T1000 (cell line): ENCODE measurements around the gene UPK2.
"Not testable (repeated sequence)": the region's sequence is repeated elsewhere in the genome, so short reads cannot be mapped to it uniquely, and the experiment has no call there.

Source experiments
- DNase-seq: peaks from one replicate; lab custom pipeline; 2025; ENCODE audit warnings: mixed read lengths; lab: John Stamatoyannopoulos, UW

Gene UPK2

DNA sequence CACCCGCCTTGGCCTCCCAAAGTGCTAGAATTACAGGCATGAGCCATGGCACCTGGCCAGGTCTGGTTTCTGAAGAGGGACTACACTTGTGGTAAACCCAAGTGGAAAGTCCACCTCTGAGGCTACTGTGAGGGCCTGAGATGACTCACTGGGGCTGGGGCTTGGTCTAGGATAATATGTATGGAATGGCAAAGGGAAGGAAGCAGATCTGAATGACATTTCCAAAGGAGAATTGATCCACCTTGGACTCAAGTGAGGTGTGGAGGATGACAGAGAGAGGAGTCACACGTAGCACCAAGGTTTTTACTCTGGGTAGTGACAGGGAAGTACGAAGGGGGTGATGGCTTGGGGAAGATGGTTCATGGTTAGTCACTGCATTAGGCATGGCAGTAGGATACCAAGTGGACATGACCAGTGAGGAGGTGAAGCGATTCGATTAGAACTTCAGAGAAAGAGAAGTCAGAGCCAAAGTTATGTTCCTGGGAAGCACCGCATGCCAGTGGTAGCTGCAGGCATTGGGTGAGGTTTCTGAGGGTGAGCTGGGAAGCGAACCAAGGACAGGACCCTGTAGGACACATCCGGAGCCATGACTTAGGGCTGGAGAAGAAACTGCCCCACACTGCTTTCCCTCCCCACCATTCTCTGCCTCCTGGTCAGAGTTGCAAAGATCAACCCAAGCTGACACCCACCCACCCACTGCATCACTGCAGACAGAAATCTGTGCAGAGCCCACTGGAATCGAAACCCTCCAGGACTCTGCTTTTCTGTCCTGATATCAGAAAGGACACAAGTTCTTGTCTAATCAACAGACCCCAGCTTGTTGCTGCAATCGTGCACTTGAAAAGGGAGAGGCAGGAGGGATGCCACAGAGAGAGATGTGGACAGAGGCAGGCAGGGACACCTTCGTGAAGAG is 17.4 kb upstream of the UPK2 start:
- no peak for DNase-seq

DNA sequence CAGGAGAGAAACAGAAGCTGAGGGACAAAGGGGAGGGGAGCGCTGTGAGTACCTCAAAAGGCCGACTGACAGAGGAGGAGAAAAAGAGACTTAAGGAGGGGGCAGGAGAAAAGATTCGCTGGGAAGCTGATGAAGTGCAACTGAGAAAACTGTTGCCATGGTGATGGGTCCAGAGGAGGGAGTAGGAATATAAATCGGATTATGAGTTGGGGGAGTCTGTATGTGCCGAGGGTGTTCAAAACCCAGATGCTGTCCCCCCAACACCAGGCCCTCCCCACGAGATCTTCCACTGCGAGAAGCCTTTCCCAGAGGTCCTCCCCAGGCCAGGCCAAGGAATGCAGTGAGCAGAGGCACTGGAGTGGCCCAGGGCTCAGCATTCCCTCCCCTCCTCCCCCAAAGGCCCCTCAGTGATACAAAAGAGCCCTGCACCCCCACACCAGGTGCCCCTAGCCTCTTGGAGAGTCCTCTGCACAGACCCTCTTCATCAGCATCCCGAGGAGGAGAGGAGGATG is 16.6 kb upstream of the UPK2 start:
- no peak for DNase-seq

DNA sequence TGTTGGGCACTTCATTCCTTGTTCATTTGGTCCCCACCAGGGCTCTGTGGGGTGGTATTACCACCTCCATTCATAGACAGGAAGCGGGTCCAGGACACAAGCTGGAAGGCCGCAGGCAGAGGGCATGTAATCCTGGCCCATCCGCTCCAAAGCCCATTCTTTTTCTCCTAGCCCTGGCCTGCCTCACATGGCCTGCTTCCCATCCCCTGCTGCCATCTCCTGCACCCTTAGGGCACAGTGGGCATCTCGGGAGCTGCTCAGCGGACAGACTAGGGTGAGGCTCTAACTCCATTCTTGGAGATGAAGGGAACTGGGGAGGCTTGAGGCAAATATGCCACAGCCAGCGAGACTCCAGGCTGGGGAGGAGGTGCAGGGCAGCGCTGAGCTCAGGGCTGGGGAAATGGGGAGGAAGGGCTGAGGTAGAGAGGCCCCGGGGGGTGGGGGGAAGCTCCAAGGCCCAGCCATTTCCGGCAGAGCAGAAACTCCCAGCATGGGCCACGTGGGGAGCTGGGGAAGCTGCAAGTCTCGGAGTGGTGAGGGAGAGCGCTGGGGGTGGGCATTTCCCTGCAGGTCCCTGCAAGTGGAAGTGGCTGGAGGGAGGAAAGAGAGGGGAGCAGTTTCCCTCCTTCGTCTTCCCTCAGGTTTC is 16.0 kb upstream of the UPK2 start:
- no peak for DNase-seq

DNA sequence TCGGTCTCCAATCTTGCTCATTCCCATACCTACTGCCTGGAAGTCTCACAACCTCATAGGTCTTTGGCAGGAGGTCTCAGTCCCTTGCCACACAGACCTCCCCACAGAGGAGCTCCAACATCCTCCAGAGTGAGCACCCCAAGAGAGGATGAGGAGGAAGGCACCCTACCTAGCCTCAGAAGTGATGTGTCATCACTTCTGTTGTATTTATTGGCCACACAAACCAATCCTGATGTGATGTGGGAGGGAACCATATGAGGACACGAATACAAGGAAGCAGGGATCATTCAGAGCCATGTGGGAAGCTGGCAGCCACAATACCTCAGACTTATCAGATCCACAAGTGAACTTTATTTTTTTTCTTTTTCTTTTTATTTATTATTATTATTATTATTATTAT is 9.0 kb upstream of the UPK2 start:
- DNase-seq = no peak

DNA sequence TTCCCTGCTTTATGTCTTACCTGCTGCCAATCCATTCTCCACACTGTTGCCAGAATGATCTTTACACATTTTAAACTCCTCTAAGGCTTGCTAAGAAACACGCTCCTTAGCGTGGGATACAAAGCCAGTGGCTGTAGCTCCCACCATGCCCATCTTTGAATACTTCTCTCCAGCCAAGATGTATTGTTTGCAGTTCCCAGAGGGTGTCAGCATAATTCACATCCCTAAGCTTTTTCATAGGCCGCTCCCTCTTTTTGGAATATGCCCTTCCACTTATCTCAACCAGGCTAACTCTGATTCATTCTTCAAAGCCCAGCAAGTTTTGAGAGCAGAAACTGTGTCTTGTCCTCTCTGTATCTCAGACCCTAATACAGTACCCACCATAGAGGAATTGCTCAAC is 8.1 kb upstream of the UPK2 start:
- no peak for DNase-seq

DNA sequence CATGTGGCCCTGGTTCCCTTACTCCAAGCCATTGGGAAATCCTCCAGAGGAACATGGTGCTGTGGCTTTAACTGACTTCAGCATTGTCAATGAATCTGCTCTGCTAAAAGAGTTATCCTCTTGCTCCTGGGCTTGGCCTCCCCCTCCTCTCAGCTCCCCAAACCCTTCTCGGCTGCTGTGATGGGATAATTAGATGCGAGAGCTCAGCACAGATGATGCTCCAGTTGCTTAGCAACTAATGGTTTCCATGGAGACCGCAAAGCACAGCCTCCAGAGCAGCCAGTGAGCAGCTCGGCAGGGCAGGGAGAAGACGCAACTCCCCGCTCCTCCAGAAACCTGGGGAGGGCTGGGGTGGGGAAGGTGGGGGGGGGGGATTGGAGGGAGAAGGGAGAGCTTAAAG is 2.8 kb upstream of the UPK2 start:
- DNase-seq = no peak

GRCh38 chr11:118953976-118954375 is 2.1 kb upstream of the UPK2 start:
- DNase-seq = not testable (repeated sequence)

DNA sequence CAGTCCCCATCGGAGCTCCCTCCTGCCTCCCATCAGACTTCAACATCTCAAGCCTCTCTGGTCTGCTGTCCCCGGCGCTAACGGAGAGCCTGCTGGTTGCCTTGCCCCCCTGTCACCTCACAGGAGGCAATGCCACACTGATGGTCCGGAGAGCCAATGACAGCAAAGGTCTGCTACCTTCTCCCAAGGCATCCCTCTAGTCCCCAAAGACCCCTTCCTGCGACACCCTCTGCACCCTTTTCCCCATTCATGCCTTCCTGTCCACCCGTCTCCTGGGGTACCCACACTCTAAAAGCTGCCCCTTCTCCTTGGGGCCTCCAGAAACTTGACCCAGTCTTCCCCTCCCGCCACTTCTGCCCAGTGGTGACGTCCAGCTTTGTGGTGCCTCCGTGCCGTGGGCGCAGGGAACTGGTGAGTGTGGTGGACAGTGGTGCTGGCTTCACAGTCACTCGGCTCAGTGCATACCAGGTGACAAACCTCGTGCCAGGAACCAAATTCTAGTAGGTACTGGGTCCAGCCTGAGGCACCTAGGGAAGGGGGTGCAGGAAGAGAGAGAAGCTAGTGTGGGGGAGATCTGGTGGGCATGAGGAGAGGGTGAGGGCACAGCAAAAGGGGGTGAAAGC is 860 bp downstream of the UPK2 start:
- no peak for DNase-seq

DNA sequence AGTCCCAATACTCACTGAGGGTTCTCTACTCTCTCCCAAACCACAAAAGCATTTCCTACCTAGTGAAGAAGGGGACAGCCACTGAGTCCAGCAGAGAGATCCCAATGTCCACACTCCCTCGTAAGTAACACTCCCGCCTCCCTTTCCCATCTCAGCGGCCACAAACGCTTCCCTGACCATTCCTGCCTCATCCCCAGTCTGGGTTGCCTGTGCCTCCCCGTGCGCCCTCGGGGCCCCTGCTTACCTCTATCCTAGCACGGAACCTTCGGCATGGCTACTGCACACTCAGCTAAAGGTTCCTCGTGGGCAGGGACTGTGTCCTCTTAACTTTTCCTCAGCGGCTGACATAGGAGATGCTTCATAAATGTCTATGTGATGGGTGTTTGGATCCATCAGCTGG is 1.5 kb downstream of the UPK2 start:
- DNase-seq = no peak

GRCh38 chr11:118957968-118958367 is 1.9 kb downstream of the UPK2 start:
- no peak for DNase-seq

DNA sequence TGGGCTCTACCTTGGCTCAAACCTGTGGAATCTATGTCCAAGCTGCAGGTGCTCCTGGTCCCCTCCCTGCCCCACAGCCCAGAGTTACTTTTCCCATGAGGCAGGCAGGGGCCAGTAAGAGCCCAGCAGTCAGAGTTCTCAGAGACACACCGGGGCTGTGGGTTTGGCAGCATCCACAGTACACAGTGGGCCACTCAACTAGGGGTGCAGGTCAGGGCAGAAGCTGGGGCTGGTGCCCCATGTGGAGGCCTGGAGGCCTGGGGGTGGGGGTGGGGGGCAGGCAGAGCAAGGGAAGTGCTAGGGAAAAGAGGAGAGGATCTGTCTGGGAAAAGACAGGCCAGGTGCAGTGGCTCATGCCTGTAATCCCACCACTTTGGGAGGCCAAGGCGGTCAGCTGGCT is 2.5 kb downstream of the UPK2 start:
- no peak for DNase-seq

DNA sequence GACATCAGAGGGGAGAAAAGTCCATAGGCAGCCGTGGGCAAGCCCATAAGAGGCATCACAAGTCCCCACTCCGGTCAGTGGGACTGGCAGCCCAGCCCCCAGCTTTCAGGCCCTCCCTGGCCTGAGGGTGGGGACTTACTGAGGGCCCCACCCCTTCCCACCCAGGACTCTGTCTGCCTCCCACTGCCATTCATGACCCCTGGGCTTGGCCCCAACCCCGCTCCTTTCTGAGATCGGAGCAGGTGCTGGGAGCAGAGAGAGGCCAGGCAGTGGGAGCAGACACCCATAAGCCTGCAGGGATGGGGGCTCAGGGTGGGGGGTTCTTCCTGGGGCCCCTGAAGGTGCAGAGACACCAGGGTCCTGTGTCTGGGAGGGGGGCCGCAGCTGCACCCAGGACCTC is 5.1 kb downstream of the UPK2 start:
- no peak for DNase-seq

DNA sequence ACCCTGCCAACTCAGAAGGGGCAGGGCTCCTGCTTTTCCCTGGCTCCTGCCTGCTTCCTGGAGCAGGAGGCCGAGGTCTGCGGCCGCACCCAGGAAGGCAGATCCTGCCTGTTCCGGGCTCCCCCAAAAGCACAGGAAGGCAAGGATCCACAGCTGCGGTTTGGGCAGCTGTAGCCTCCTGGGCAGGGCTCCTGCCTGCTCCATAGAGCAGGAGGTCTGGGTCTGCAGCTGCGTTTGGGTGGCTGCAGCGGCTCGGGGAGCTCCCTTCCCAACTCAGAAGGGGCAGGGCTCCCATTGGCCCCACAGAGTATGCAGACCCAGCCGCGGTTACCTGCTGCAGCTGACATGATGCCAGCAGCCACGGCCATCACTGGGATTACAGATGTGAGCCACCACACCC is 5.5 kb downstream of the UPK2 start:
- no peak for DNase-seq

DNA sequence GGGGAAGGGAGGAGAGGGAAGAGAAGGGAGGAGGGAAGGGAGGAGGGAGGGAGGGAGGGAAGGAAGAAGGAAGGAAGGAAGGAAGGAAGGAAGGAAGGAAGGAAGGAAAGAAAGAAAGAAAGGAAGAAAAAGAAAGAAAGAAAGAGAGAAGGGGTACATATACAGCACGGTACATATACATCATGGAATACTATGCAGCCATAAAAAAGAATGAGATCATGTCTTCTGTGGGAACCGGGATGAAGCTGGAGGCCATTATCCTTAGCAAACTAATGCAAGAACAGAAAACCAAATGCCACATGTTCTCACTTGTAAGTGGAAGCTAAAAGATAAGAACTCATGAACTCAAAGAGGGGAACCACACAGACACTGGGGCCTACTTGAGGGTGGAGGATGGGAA is 13.4 kb downstream of the UPK2 start:
- not testable (repeated sequence) for DNase-seq

GRCh38 chr11:118971646-118972045 is 15.5 kb downstream of the UPK2 start, which contains the start of gene FOXR1:
FOXR1 (plus strand) TSS chr11:118971761; CDS start chr11:118971932, 171 bp downstream.
- no peak for DNase-seq

- no peak for DNase-seq
Observed at GRCh38 chr11:118973985-118974384, 17.9 kb downstream of the UPK2 start.

DNA sequence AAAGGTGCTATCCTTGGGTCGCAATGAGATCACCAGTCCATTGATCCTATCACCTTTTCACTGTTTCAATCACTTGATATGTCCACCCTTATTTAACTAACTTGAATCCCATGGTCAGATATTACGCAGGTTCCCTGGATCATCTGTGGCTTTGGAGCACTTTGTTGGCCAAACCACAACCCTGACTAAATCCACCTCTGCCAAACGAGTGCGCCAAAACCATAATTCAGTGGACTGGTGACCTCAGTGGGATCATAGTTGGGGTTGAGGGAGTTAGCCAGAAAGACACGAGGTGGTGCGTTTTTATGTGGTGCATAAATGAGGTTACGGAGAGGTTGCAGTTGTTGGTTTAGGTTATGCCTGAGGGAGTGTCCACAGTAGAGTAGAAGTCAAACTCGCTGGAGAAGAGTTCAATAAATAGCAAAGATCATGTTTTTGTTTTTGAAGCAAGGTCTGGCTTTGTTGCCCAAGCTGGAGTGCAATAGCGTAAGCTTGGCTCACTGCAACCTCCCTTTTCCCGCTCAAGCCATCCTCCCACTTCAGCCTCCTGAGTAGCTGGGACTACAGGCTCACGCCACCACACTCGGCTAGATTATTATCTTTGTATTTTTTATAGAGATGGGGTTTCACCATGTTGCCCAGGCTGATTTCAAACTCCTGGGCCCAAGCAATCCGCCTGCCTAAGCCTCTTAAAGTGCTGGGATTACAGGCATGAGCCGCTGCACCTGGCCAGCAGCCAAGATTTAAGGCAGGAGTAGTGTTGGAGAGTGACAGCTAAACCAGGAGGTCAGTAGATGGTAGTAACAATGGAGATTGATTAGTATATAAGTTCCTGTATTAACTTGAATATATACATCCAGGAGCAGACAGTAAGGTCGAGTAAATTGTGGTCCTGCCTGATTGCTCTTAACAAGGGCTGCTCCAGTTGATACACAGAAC is 19.9 kb downstream of the UPK2 start:
- no peak for DNase-seq

- DNase-seq = no peak
Observed at GRCh38 chr11:118979434-118979833, 23.3 kb downstream of the UPK2 start.

DNA sequence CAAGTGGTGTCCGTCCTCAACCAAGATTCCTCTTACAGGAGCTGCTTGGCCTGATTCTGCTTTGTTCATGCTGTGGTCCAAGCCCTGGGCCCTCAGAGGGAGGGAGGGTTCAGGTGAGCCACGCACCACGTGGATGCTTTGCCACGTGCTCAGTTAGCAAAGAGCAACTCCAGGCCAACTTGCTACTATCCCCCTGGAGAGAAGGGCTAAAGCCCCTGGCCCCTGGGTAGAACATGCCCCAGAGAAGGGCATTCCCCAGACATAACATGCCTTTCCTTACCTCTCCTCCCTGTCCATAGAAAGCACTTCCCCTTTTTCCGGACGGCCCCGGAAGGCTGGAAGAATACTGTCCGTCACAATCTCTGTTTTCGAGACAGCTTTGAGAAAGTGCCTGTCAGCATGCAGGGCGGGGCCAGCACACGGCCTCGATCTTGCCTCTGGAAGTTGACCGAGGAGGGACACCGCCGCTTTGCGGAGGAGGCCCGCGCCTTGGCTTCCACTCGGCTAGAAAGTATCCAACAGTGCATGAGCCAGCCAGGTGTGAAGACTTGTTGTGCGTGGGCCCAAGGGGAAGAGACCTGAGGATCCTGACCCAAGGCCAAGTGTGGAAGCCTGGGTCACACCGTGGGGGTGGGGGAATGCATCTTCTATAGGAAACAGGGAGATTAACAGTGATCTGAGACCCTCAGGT is 24.2 kb downstream of the UPK2 start:
- DNase-seq = no peak

DNA sequence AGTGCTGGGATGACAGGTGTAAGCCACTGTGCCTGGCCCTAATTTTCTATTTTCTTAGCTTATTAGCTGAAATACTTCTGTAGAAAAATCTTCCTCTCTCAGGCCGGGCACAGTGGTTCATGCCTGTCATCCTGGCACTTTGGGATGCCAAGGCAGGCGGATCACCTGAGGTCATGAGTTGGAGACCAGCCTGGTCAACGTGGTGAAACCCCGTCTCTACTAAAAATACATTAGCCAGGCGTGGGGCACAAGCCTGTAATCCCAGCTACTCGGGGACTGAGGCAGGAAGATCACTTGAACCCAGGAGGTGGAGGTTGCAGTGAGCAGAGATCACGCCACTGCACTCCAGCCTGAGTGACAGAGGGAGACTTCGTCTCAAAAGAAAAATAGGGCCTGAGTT is 28.2 kb downstream of the UPK2 start:
- not testable (repeated sequence) for DNase-seq

DNA sequence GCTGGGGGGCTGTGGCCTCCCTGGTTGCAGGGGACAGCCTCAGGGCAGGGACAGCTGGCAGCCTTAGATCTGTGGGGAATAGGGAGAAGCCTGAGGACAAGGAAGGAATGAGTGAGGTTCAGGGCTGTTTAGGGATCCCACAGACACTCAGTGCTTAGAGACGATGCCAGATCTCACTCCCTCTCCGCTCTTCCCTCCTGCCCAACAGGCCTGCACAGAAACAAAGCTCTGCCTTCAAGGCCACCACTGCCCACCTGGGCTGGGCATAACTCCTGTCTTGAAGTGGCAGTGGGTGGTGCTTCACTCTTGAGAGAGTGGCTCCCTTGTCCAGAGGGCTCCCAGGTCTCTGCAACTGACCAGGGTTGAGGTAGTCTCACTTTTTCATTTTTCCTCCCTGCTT is 28.7 kb downstream of the UPK2 start:
- no peak for DNase-seq
